ENCODE results near the gene ABCA5. TPM values are rescaled to one million over a fixed set of nuclear protein-coding genes. Genes with fewer than 3 reads are reported as not detected.

ABCA5 gene
- total RNA-seq, 4 donors from 2014 or later = 48.9 to 211 (median 62.9) TPM

- H3K36me3 ChIP-seq = no peaks in the 10 kb centered on the region
- H3K4me1 ChIP-seq = no peaks in the 10 kb centered on the region
- H3K27ac ChIP-seq = no peak overlapping the region
- WGBS = 63% methylated on average over 4 of the region's 4 CpGs
- no peak for DNase-seq (ENCODE audit: low spot score in 2 of 2)
- no peak for TF ChIP-seq CTCF (IDR thresholded peaks at IDR 0.05)
- no peak for TF ChIP-seq POLR2A (IDR thresholded peaks at IDR 0.05)
- no peak for TF ChIP-seq POLR2AphosphoS5 (IDR thresholded peaks at IDR 0.05)
- H3K9me3 ChIP-seq = no peaks in the 10 kb centered on the region
- no peak overlapping the region for H3K4me3 ChIP-seq
- H3K27me3 ChIP-seq = no peaks in the 10 kb centered on the region
These were observed 24.0 kb upstream of the ABCA5 start for GRCh38 chr17:69350911-69351310.

- Histone ChIP-seq H3K27me3 (no peaks in the 10 kb centered on the region), H3K4me3 (no peak overlapping the region), H3K36me3 (no peaks in the 10 kb centered on the region), H3K27ac (no peak overlapping the region), H3K9me3 (no peaks in the 10 kb centered on the region), H3K4me1 (no peaks in the 10 kb centered on the region)
- 54% methylated on average over 2 of the region's 2 CpGs for WGBS
- no peak for DNase-seq (ENCODE audit: low spot score in 2 of 2)
- TF ChIP-seq CTCF (IDR thresholded peaks at IDR 0.05) (no peak), EP300 (IDR thresholded peaks at IDR 0.05) (no peak), POLR2A (IDR thresholded peaks at IDR 0.05) (no peak)
These were observed 21.5 kb upstream of the ABCA5 start for GRCh38 chr17:69348429-69348828.

GRCh38 chr17:69346766-69347165 is 19.8 kb upstream of the ABCA5 start:
- H3K9me3 ChIP-seq = no peaks in the 10 kb centered on the region
- no peak overlapping the region for H3K27ac ChIP-seq
- no peak for DNase-seq (ENCODE audit: low spot score in 2 of 2)
- WGBS = 90% methylated on average over 7 of the region's 7 CpGs
- no peaks in the 10 kb centered on the region for H3K27me3 ChIP-seq
- no peak overlapping the region for H3K4me3 ChIP-seq
- TF ChIP-seq POLR2AphosphoS5 (IDR thresholded peaks at IDR 0.05) (no peak), POLR2A (IDR thresholded peaks at IDR 0.05) (no peak), EP300 (IDR thresholded peaks at IDR 0.05) (no peak), CTCF (IDR thresholded peaks at IDR 0.05) (no peak)
- H3K36me3 ChIP-seq = no peaks in the 10 kb centered on the region
- no peaks in the 10 kb centered on the region for H3K4me1 ChIP-seq

- no peaks in the 10 kb centered on the region for H3K9me3 ChIP-seq
- H3K36me3 ChIP-seq = no peaks in the 10 kb centered on the region
- DNase-seq (ENCODE audit: low spot score in 2 of 2) = no peak
- no peak overlapping the region for H3K27ac ChIP-seq
- H3K4me1 ChIP-seq = no peaks in the 10 kb centered on the region
- H3K4me3 ChIP-seq = no peak overlapping the region
- TF ChIP-seq EP300 (IDR thresholded peaks at IDR 0.05) (no peak), POLR2A (IDR thresholded peaks at IDR 0.05) (no peak), CTCF (IDR thresholded peaks at IDR 0.05) (no peak), POLR2AphosphoS5 (IDR thresholded peaks at IDR 0.05) (no peak)
- H3K27me3 ChIP-seq = no peaks in the 10 kb centered on the region
These were observed 18.0 kb upstream of the ABCA5 start for GRCh38 chr17:69344939-69345338.

GRCh38 chr17:69342896-69343644 is 16.1 kb upstream of the ABCA5 start:
- H3K36me3 ChIP-seq = no peaks in the 10 kb centered on the region
- no peaks in the 10 kb centered on the region for H3K9me3 ChIP-seq
- H3K4me1 ChIP-seq = no peaks in the 10 kb centered on the region
- no peak for TF ChIP-seq EP300 (IDR thresholded peaks at IDR 0.05)
- TF ChIP-seq CTCF (IDR thresholded peaks at IDR 0.05) = no peak
- no peak for TF ChIP-seq POLR2AphosphoS5 (IDR thresholded peaks at IDR 0.05)
- TF ChIP-seq POLR2A (IDR thresholded peaks at IDR 0.05) = no peak
- WGBS = 37% methylated on average over 3 of the region's 3 CpGs
- H3K4me3 ChIP-seq = no peak overlapping the region
- DNase-seq (ENCODE audit: low spot score in 2 of 2) = no peak
- H3K27ac ChIP-seq = no peak overlapping the region
- H3K27me3 ChIP-seq = no peaks in the 10 kb centered on the region

All from suprapubic skin (tissue), 4 donors.